HepG2 (cell line): ENCODE results near the gene SAXO2. TPM values are rescaled to one million over a fixed set of nuclear protein-coding genes. Genes with fewer than 3 reads are reported as not detected.

Source experiments
- ELF4 ChIP-seq: sonication (generic); formaldehyde crosslinking; IDR thresholded peaks from 2 replicates; pipeline ENCODE4 v1.5.0; 2020; ENCODE audit warnings: missing genetic modification reagents, mild to moderate bottlenecking, moderate library complexity, borderline replicate concordance
- JARID2 ChIP-seq: sonication (generic); formaldehyde crosslinking; IDR thresholded peaks from 2 replicates; pipeline ENCODE4 v1.8.1; 2023; ENCODE audit warnings: missing genetic modification reagents, inconsistent platforms; ENCODE audit not compliant: insufficient replicate concordance
- NONO ChIP-seq, 2 experiments: fragments of 450-650 bp in 1 of 2; sonication (generic) in 1 of 2; formaldehyde crosslinking in 1 of 2; IDR thresholded peaks in 1 of 2; conservative IDR thresholded peaks in 1 of 2; 2 replicates each; pipeline versions ENCODE4 v1.6.1 to v1.8.0; 2017 to 2022; ENCODE audit warnings: mild to moderate bottlenecking in 1 of 2, missing genetic modification reagents in 1 of 2, moderate library complexity in 1 of 2
- PCBP1 ChIP-seq: fragments of 200-400 bp; formaldehyde crosslinking; IDR thresholded peaks from 2 replicates; pipeline ENCODE4 v1.6.1; 2017; ENCODE audit warnings: mild to moderate bottlenecking, low read depth, low read length, borderline replicate concordance
- SIN3A ChIP-seq: IDR thresholded peaks from 2 replicates; pipeline ENCODE4 v1.6.1; 2011; ENCODE audit warnings: low read depth, mild to moderate bottlenecking, control low read depth, low read length, borderline replicate concordance
- SNAI1 ChIP-seq: sonication (generic); formaldehyde crosslinking; IDR thresholded peaks from 2 replicates; pipeline ENCODE4 v1.5.0; 2020; ENCODE audit warnings: mild to moderate bottlenecking, missing genetic modification reagents, borderline replicate concordance
- SP4 ChIP-seq: sonication (generic); formaldehyde crosslinking; IDR thresholded peaks from 2 replicates; pipeline ENCODE4 v1.8.1; 2023; ENCODE audit warnings: mild to moderate bottlenecking, missing genetic modification reagents
- THAP11 ChIP-seq: IDR thresholded peaks from 2 replicates; pipeline ENCODE4 v1.6.1; 2016; ENCODE audit warnings: missing biosample characterization, missing genetic modification reagents
- ZNF136 ChIP-seq: sonication (generic); formaldehyde crosslinking; IDR thresholded peaks from 2 replicates; pipeline ENCODE4 v1.8.1; 2022; ENCODE audit warnings: low read depth, mild to moderate bottlenecking, moderate library complexity, missing genetic modification reagents
- polyA plus RNA-seq, 8 experiments: library from polyadenylated mRNA; depleted of rRNA in 3 of 8; stranded (reverse) in 7 of 8; unstranded in 1 of 8; fragments of >200 nt; fragmentation: Illumina TruSeq in 4 of 8; extraction: Trizol in 4 of 8; gene quantifications; 2 replicates each; pipeline versions ENCODE4 v1.2.1 to v1.2.3, GENCODE V29; 2011 to 2016; ENCODE audit warnings: low read depth in 4 of 8, missing spikeins in 1 of 8, mixed read lengths in 1 of 8; ENCODE audit not compliant: insufficient read depth in 1 of 8
- total RNA-seq, 5 experiments: library from RNA; depleted of rRNA; stranded (reverse); fragments of >200 nt; fragmentation: Illumina TruSeq; extraction: Trizol; gene quantifications; 2 replicates each; pipeline ENCODE4 v1.2.3, GENCODE V29; 2016; ENCODE audit warnings: low read depth in 1 of 5
- TF ChIP-seq, protein P1 (sequence below): sonication (generic); formaldehyde crosslinking; IDR thresholded peaks from 2 replicates; pipeline ENCODE4 v1.4.0; 2020; ENCODE audit warnings: mild to moderate bottlenecking, missing genetic modification reagents
- TF ChIP-seq, protein P2 (sequence below): sonication (generic); formaldehyde crosslinking; IDR thresholded peaks from 2 replicates; pipeline ENCODE4 v1.4.0; 2020; ENCODE audit warnings: missing genetic modification reagents, mild to moderate bottlenecking, borderline replicate concordance
- TF ChIP-seq, protein P3 (sequence below): sonication (generic); formaldehyde crosslinking; IDR thresholded peaks from 2 replicates; pipeline ENCODE4 v1.4.0; 2020; ENCODE audit warnings: missing genetic modification reagents, borderline replicate concordance
- TF ChIP-seq, protein P4 (sequence below), 2 experiments: sonication (generic) in 1 of 2; formaldehyde crosslinking in 1 of 2; IDR thresholded peaks; 2 replicates each; pipeline versions ENCODE4 v1.5.1 to v1.6.1; 2011 to 2020; ENCODE audit warnings: borderline replicate concordance in 1 of 2, low read depth in 1 of 2, low read length in 1 of 2, mild to moderate bottlenecking in 1 of 2, missing genetic modification reagents in 1 of 2, moderate library complexity in 1 of 2
- TF ChIP-seq, protein P5 (sequence below): sonication (generic); formaldehyde crosslinking; IDR thresholded peaks from 2 replicates; pipeline ENCODE4 v1.8.1; 2023; ENCODE audit warnings: mild to moderate bottlenecking, missing genetic modification reagents

SAXO2 gene
- total and polyA plus RNA-seq, 2 of the 13 experiments (the other 11 are each of a cell fraction or from before 2014, with no cell fraction given), result 0.01 to 1.5 TPM

DNA sequence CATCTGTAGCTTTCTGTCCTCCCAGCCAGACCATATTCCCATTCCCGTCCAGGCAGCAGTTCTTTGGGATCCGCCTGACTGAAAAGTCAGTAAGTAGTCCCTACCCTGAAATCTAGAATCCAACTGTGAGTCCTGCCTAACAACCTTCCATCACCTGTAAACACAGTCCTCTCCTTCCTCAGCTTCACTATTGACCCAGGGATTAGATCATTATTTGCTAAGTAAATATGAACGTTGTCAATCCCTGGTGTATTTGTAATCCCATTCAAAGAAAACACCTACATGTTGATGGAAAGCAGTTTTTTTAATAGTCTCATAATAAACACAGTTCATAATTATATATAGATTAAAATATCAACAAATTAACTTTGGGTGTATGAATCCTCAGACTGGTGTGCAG lies 732 bp downstream of the SAXO2 start (continued):
- TF ChIP-seq ZNF136 (no peak), THAP11 (peak; percentile 63), JARID2 (no peak), SP4 (no peak), PCBP1 (no peak), ELF4 (CRISPR knock-in tag) (no peak), SNAI1 (CRISPR knock-in tag) (no peak), NONO (IDR thresholded peaks at IDR 0.05) (no peak), NONO (CRISPR knock-in tag; conservative IDR thresholded peaks at IDR 0.05) (no peak), SIN3A (peak; percentile 46; the same call in 1 of the 2 replicates)
- TF ChIP-seq, protein P1, sequence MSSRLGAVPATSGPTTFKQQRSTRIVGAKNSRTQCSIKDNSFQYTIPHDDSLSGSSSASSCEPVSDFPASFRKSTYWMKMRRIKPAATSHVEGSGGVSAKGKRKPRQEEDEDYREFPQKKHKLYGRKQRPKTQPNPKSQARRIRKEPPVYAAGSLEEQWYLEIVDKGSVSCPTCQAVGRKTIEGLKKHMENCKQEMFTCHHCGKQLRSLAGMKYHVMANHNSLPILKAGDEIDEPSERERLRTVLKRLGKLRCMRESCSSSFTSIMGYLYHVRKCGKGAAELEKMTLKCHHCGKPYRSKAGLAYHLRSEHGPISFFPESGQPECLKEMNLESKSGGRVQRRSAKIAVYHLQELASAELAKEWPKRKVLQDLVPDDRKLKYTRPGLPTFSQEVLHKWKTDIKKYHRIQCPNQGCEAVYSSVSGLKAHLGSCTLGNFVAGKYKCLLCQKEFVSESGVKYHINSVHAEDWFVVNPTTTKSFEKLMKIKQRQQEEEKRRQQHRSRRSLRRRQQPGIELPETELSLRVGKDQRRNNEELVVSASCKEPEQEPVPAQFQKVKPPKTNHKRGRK (CRISPR knock-in tag), result no peak
- TF ChIP-seq, protein P2, sequence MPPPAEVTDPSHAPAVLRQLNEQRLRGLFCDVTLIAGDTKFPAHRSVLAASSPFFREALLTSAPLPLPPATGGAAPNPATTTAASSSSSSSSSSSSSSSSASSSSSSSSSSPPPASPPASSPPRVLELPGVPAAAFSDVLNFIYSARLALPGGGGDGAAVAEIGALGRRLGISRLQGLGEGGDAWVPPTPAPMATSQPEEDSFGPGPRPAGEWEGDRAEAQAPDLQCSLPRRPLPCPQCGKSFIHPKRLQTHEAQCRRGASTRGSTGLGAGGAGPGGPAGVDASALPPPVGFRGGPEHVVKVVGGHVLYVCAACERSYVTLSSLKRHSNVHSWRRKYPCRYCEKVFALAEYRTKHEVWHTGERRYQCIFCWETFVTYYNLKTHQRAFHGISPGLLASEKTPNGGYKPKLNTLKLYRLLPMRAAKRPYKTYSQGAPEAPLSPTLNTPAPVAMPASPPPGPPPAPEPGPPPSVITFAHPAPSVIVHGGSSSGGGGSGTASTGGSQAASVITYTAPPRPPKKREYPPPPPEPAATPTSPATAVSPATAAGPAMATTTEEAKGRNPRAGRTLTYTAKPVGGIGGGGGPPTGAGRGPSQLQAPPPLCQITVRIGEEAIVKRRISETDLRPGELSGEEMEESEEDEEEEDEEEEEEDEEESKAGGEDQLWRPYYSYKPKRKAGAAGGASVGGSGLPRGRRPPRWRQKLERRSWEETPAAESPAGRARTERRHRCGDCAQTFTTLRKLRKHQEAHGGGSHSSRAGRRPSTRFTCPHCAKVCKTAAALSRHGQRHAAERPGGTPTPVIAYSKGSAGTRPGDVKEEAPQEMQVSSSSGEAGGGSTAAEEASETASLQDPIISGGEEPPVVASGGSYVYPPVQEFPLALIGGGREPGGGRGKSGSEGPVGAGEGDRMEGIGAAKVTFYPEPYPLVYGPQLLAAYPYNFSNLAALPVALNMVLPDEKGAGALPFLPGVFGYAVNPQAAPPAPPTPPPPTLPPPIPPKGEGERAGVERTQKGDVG (CRISPR knock-in tag), result no peak
- TF ChIP-seq, protein P3, sequence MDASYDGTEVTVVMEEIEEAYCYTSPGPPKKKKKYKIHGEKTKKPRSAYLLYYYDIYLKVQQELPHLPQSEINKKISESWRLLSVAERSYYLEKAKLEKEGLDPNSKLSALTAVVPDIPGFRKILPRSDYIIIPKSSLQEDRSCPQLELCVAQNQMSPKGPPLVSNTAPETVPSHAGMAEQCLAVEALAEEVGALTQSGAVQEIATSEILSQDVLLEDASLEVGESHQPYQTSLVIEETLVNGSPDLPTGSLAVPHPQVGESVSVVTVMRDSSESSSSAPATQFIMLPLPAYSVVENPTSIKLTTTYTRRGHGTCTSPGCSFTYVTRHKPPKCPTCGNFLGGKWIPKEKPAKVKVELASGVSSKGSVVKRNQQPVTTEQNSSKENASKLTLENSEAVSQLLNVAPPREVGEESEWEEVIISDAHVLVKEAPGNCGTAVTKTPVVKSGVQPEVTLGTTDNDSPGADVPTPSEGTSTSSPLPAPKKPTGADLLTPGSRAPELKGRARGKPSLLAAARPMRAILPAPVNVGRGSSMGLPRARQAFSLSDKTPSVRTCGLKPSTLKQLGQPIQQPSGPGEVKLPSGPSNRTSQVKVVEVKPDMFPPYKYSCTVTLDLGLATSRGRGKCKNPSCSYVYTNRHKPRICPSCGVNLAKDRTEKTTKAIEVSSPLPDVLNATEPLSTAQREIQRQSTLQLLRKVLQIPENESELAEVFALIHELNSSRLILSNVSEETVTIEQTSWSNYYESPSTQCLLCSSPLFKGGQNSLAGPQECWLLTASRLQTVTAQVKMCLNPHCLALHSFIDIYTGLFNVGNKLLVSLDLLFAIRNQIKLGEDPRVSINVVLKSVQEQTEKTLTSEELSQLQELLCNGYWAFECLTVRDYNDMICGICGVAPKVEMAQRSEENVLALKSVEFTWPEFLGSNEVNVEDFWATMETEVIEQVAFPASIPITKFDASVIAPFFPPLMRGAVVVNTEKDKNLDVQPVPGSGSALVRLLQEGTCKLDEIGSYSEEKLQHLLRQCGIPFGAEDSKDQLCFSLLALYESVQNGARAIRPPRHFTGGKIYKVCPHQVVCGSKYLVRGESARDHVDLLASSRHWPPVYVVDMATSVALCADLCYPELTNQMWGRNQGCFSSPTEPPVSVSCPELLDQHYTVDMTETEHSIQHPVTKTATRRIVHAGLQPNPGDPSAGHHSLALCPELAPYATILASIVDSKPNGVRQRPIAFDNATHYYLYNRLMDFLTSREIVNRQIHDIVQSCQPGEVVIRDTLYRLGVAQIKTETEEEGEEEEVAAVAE (CRISPR knock-in tag), result no peak
- TF ChIP-seq, protein P4, sequence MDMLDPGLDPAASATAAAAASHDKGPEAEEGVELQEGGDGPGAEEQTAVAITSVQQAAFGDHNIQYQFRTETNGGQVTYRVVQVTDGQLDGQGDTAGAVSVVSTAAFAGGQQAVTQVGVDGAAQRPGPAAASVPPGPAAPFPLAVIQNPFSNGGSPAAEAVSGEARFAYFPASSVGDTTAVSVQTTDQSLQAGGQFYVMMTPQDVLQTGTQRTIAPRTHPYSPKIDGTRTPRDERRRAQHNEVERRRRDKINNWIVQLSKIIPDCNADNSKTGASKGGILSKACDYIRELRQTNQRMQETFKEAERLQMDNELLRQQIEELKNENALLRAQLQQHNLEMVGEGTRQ (IDR thresholded peaks at IDR 0.05; ENCODE audit: low read depth, low read length), result no peak
- TF ChIP-seq, protein P4 (CRISPR knock-in tag; IDR thresholded peaks at IDR 0.05; ENCODE audit: borderline replicate concordance), result no peak
- TF ChIP-seq, protein P5, sequence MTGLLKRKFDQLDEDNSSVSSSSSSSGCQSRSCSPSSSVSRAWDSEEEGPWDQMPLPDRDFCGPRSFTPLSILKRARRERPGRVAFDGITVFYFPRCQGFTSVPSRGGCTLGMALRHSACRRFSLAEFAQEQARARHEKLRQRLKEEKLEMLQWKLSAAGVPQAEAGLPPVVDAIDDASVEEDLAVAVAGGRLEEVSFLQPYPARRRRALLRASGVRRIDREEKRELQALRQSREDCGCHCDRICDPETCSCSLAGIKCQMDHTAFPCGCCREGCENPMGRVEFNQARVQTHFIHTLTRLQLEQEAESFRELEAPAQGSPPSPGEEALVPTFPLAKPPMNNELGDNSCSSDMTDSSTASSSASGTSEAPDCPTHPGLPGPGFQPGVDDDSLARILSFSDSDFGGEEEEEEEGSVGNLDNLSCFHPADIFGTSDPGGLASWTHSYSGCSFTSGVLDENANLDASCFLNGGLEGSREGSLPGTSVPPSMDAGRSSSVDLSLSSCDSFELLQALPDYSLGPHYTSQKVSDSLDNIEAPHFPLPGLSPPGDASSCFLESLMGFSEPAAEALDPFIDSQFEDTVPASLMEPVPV, result no peak
